Peyer's patch (tissue), 4 donors: Measurements from ENCODE around the gene SLC44A3. TPM values are rescaled to one million over a fixed set of nuclear protein-coding genes. Genes with fewer than 3 reads are reported as not detected.
A peak's percentile ranks its signal among the peaks of the same experiment; 100 is the strongest.

Source experiments
- DNase-seq, 3 donors: peaks; one replicate each; pipeline ENCODE4 v3.0.0-alpha.2; 2017 to 2019
- H3K27ac ChIP-seq, 4 donors: fragments of 200-600 bp; sonication (generic); one replicate each; pipeline ENCODE4 v1.5.1; 2016 to 2019
- H3K27me3 ChIP-seq, 2 donors: fragments of 200-600 bp; sonication (generic); one replicate each; pipeline ENCODE4 v1.5.1; 2019
- H3K36me3 ChIP-seq, 3 donors: fragments of 200-600 bp; sonication (generic); one replicate each; pipeline ENCODE4 v1.5.1; 2016 to 2019
- H3K4me1 ChIP-seq, 4 donors: fragments of 200-600 bp; sonication (generic); one replicate each; pipeline ENCODE4 v1.5.1; 2016 to 2019
- H3K4me3 ChIP-seq, 4 donors: fragments of 200-600 bp; sonication (generic); 1 replicate in 3 of 4; 2 replicates in 1 of 4; pipeline ENCODE4 v1.5.1; 2016 to 2019; ENCODE audit warnings: mild to moderate bottlenecking in 1 of 4
- H3K9me3 ChIP-seq, 4 donors: fragments of 200-600 bp; sonication (generic); one replicate each; pipeline ENCODE4 v1.5.1; 2016 to 2019; ENCODE audit warnings: mild to moderate bottlenecking in 1 of 4
- POLR2A ChIP-seq, 2 donors: fragments of 450-650 bp; IDR thresholded peaks; one replicate each; pipeline ENCODE4 v1.5.1; 2017; ENCODE audit warnings: antibody characterized with exemption in 2 of 2, mild to moderate bottlenecking in 2 of 2, moderate library complexity in 2 of 2
- total RNA-seq, 4 donors: library from RNA; depleted of rRNA; stranded (reverse); fragments of >200 nt; gene quantifications; one replicate each; pipeline ENCODE4 v1.1.0, GENCODE V29; 2016
- TF ChIP-seq, protein P1 (sequence below), 6 experiments: fragments of 450-650 bp in 4 of 6; fragments of 200-600 bp in 2 of 6; sonication (generic) in 1 of 6; IDR thresholded peaks; one replicate each; pipeline ENCODE4 v1.5.1; 2017 to 2019; ENCODE audit warnings: antibody characterized with exemption in 6 of 6, mild to moderate bottlenecking in 3 of 6, moderate library complexity in 1 of 6

The SLC44A3 gene
- total RNA-seq, 4 donors from 2014 or later, result 26.4 to 49.0 (median 40.0) TPM

DNA sequence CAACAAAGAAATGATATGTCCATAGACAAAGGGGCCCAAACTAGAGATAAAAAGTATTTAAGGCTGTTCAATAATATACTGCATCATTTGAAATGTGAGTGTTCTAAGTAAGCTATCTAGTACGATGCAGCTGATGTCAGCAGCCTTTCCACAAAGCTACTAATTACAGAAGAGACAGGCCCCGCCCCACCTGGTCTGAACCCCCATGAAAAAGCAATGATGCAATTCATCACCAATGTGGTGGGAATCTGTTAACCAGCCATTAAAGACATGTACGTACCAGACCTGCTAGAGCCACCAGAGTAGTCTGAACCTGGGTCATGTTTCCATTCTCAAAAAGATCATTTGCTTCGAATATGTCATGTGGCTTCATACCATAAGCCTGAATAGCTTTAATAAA, 81.7 kb downstream of the SLC44A3 start:
- H3K9me3 ChIP-seq, result no peaks in the 10 kb centered on the region
- peaks cover 0 to 40% (median 0%) of the 10 kb centered on the region in 3 donors for H3K36me3 ChIP-seq
- H3K27ac ChIP-seq, result no peak overlapping the region
- no peak for DNase-seq
- H3K4me3 ChIP-seq, result no peak overlapping the region
- no peaks in the 10 kb centered on the region for H3K27me3 ChIP-seq
- TF ChIP-seq, protein P1, sequence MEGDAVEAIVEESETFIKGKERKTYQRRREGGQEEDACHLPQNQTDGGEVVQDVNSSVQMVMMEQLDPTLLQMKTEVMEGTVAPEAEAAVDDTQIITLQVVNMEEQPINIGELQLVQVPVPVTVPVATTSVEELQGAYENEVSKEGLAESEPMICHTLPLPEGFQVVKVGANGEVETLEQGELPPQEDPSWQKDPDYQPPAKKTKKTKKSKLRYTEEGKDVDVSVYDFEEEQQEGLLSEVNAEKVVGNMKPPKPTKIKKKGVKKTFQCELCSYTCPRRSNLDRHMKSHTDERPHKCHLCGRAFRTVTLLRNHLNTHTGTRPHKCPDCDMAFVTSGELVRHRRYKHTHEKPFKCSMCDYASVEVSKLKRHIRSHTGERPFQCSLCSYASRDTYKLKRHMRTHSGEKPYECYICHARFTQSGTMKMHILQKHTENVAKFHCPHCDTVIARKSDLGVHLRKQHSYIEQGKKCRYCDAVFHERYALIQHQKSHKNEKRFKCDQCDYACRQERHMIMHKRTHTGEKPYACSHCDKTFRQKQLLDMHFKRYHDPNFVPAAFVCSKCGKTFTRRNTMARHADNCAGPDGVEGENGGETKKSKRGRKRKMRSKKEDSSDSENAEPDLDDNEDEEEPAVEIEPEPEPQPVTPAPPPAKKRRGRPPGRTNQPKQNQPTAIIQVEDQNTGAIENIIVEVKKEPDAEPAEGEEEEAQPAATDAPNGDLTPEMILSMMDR (IDR thresholded peaks at IDR 0.05), result no peak
- TF ChIP-seq POLR2A (IDR thresholded peaks at IDR 0.05), result no peak
- no peaks in the 10 kb centered on the region for H3K4me1 ChIP-seq

DNA sequence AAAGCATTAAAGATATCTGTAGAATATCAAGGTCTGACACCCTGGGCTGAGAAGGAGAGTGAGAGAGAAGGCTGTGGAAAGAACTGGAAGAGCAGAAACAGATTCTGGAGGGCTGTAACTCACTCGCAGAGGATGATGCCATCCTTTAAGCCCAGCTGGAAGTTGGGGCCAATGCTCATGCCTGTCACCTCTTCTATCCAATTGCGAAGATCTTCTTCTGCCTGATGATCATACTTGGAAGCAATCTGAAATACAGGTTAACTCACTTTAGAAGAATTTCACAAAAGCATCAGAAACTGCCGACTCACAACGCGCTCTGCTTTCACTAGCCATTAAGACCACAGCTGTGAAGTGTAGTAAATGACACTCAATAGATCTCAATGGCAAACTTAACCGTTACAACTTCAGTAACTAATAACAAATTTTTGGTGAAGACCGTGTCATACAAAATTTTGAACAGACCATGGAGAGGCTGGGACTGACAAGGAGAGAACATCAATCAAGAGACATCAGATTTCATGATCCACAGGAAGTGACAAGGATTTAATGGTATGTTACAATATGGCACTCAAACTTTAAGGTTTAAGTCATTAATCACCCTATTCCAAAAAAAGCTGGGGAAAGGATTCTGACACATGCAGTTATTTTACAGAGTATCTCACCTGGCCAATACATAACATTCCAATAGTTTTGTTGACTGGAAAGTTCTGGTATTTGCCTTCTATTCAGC, 83.3 kb downstream of the SLC44A3 start:
- Histone ChIP-seq H3K9me3 (no peaks in the 10 kb centered on the region), H3K4me1 (no peaks in the 10 kb centered on the region), H3K36me3 (peaks cover 0 to 27% (median 0%) of the 10 kb centered on the region in 3 donors), H3K27ac (peak overlapping the region in 1 of 4 donors; percentile 11), H3K4me3 (no peak overlapping the region), H3K27me3 (no peaks in the 10 kb centered on the region)
- no peak for DNase-seq
- TF ChIP-seq, protein P1 (IDR thresholded peaks at IDR 0.05), result no peak
- TF ChIP-seq POLR2A (IDR thresholded peaks at IDR 0.05), result no peak

DNA sequence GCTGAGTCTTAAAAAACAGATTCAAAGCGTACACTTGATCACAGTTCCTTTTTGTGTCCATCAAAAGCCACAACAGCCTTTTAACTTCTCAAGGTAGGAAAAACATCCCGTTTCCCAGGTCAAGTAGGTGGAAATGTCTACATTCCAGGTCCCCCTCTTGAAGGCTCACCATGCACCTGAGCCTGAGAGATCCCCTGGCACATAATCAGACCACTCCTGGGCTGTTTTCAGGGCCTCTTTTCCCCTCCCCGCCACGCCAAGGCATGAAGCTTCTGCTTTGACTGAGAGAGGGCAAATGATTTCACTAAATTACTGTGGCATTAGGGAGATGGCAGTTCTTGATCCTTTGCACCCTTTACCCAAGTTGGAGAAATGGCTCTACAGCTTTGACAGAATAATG, 85.0 kb downstream of the SLC44A3 start:
- Histone ChIP-seq H3K27me3 (no peaks in the 10 kb centered on the region), H3K9me3 (no peaks in the 10 kb centered on the region), H3K27ac (no peak overlapping the region), H3K4me3 (no peak overlapping the region), H3K4me1 (no peaks in the 10 kb centered on the region), H3K36me3 (peaks cover 0 to 17% (median 0%) of the 10 kb centered on the region in 3 donors)
- no peak for DNase-seq
- TF ChIP-seq, protein P1 (IDR thresholded peaks at IDR 0.05), result no peak
- no peak for TF ChIP-seq POLR2A (IDR thresholded peaks at IDR 0.05)

DNA sequence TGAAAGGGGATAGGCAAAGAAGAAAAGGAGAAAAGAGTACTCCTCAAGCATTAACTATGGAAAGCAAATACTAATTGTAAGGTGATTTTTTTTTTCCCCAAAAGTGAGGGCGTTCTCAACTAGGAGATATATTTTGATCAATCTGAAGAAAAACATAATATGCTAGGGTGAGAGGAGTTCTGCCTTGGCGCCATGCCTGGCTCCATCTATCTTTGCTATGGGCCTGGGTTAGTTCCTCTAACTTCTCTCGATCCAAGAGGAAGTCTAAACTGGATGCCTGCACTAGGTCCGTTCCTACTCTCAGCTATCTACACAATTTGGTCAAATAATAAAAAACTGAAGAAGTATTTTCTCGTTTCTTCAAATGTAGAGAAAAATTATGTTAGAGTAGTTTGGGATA, 86.2 kb downstream of the SLC44A3 start:
- H3K27ac ChIP-seq, result no peak overlapping the region
- no peak for DNase-seq
- no peak overlapping the region for H3K4me3 ChIP-seq
- TF ChIP-seq, protein P1 (IDR thresholded peaks at IDR 0.05), result no peak
- no peak for TF ChIP-seq POLR2A (IDR thresholded peaks at IDR 0.05)
- peaks cover 0 to 7% (median 0%) of the 10 kb centered on the region in 3 donors for H3K36me3 ChIP-seq
- no peaks in the 10 kb centered on the region for H3K9me3 ChIP-seq
- H3K4me1 ChIP-seq, result peaks cover 0 to under 1% (median 0%) of the 10 kb centered on the region in 4 donors
- no peaks in the 10 kb centered on the region for H3K27me3 ChIP-seq

DNA sequence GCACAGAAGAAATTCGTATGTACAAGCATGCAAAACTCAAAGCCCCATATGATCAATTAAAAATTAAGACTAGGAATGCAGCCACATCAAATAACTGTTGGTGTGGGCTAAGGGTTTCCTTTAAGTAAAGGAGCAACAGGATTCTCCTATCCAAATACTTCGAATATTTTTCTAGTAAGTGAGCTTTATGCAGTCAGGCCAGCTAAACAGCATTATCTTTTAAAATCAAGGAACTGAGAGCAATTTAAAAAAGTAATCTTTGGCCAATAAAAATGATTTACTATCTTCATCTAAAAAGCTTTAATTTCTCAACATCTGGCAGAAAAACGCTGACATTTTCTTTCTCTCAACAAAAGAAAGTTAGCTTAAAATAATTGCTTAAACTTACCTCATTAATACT, 87.0 kb downstream of the SLC44A3 start:
- Histone ChIP-seq H3K27ac (no peak overlapping the region), H3K36me3 (peaks cover 0 to 5% (median 0%) of the 10 kb centered on the region in 3 donors), H3K4me1 (peaks cover 0 to 8% (median 0%) of the 10 kb centered on the region in 4 donors), H3K9me3 (no peaks in the 10 kb centered on the region), H3K4me3 (no peak overlapping the region), H3K27me3 (no peaks in the 10 kb centered on the region)
- TF ChIP-seq POLR2A (IDR thresholded peaks at IDR 0.05), result no peak
- TF ChIP-seq, protein P1 (IDR thresholded peaks at IDR 0.05), result no peak
- no peak for DNase-seq
